GM18520 (cell line): ENCODE data around the gene SETD3.

ENCODE experiments used
- ATAC-seq: cut with Tn5 transposase; IDR thresholded peaks from one replicate; pipeline ENCODE4 v1.9.1; 2021; ENCODE audit not compliant: unreplicated experiment

The SETD3 gene

GRCh38 chr14:99479906-99480869 is at the start of gene SETD3:
SETD3 (minus strand) TSS chr14:99480859; CDS start chr14:99465805, 15,054 bp downstream.
- no peak for ATAC-seq

- ATAC-seq = no peak
Observed at GRCh38 chr14:99529899-99530298, 49.2 kb upstream of the SETD3 start.

GRCh38 chr14:99527427-99528076 is 46.9 kb upstream of the SETD3 start:
- ATAC-seq = no peak

DNA sequence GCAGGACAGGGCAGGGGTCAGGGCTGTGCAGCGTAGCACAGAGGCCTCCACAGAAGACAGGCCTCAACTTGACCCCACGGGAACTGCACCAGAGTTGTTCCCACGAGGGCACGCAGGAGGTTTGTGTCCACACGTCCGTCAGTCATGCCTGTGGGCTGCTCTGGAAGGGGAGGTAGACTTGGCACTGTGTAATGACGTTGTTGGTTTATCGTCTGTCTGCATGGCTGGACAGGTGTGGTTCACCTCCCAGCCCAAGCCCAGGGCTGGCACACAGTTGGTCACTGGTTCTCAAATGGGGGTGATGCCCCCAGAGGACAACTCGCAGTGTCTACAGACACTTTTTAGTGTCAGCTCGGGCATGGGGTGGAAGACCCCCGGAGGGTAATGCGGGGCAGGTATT is 46.4 kb upstream of the SETD3 start:
- ATAC-seq = no peak

DNA sequence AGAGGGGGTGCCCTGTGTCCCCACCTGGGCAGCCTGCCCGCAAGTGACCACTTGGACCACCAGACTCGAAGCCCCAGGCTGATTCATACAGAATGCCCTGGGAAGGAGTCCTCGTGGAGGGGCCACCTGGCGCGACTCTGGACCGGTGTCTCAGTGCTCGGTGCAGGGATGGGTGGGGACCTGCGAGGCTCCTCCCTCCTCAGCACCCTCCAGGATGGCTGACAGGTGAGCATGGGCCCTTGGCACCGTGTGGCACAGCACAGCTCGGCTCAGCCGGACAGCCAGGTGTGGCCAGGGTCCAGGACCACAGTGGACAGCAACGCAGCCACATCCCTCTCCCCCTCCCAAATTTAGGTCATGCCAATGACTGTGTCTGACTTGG is 45.0 kb upstream of the SETD3 start:
- no peak for ATAC-seq

- ATAC-seq = no peak
Observed at GRCh38 chr14:99524804-99525698, 44.4 kb upstream of the SETD3 start.

DNA sequence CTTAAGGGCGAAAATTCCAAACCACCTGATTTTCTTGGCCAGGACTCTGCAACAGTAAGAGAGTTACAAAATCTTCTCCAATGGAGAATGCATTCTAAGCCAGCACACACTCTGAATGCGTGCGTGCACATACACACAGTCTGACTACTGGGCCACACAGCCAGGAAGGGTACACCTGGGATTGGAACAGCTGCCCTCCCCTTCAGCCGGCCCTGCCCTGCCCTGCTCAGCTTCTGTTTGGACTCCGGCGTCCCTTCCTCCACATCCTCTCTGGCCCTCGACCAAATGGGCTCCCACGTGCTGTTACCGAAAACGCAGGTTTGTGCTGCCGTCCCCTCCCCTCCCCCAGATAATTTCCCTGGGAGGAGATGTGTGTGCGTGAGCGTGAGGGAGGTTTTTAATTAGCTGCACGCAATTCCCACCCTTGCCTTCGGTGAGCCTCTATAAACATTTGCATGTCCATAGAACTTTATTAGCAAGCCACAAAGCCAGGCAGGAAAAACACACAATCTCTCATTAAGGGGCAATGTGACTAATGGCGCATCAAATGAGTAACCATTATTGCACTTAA is 43.5 kb upstream of the SETD3 start:
- no peak for ATAC-seq

DNA sequence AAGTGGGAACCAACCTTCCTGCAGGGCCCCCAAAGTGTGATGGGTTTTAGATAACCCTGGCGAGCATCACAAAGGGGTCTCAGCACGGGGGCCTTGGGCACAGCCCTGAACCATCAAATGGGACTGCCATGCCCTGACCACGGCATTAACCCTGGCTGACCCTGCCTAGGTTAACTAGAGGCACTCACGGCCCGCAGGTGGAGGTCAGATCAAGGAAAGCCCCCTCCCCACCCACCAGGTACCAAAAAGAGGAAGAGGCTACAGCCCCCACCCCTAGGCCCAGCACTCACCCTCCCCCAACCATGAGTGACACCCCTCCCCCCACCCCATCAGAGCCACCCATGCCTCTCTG is 43.0 kb upstream of the SETD3 start:
- ATAC-seq = no peak

- ATAC-seq = no peak
Observed at GRCh38 chr14:99522934-99523703, 42.5 kb upstream of the SETD3 start.

DNA sequence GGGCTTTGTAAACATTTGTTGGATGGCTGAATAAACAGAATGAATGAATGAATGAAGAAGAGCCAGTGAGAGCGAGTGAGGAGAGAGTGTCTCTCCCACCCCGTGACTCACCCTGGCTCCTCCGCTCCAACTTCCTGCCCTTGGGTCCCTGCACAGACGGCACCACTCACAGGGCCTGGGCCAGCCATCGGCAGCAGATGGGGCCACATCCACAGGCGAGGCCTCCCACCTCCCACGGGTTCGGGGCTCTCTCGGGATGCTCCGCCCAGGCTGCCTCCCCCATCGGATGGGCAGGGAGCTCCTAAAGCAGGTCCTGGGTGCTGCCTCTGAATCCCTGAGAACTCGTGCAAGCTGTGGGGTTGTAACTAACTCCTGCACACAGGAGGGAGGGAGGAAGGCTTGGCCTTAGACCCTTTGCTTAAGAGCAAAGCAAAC is 41.8 kb upstream of the SETD3 start:
- no peak for ATAC-seq

DNA sequence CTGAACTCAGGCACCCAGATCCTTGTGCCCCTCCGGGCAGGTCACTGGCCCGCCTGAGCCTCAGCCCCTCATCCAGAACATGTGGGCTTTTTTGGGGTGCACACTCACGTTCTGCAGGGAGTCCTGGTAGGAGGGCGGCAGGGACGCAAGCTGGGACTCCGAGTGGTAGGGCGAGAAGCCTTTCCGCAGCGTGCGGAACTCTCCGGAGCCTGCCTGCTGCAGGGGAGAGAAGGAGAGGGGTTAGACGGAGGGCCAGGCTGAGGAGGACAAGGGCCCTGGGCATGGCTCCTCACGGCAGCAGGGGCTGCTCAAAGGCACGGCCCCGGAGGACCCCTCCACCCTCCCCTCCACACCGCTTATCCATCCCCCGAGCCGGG is 41.4 kb upstream of the SETD3 start:
- ATAC-seq = no peak

GRCh38 chr14:99521176-99522024 is 40.7 kb upstream of the SETD3 start:
- ATAC-seq = no peak

DNA sequence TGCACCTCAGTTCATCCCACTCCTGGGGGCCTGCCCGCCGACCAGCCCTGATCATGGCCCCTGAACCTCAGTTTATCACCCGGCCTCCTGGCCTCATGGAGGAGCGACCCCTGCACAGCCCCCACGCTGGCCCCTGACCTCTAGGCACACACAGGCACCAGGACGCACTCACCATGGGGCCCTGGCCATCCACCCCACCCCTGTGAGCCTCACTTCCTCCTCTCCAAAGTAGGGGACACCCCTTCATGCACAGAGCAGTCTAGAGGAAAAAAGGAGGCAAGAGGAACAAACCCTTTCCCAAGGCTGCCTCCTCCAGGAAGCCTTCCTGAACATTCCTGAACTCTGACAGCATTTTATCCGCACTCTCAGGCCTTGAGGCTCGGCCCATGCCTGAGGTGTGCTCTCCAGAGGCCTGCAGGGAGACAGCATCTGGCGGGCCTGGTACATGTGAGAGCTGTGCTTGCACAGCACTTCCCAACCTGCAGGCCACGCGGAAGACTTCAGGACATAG is 40.0 kb upstream of the SETD3 start:
- no peak for ATAC-seq

GRCh38 chr14:99519931-99520421 is 39.3 kb upstream of the SETD3 start:
- no peak for ATAC-seq

GRCh38 chr14:99519347-99519881 is 38.8 kb upstream of the SETD3 start:
- no peak for ATAC-seq

DNA sequence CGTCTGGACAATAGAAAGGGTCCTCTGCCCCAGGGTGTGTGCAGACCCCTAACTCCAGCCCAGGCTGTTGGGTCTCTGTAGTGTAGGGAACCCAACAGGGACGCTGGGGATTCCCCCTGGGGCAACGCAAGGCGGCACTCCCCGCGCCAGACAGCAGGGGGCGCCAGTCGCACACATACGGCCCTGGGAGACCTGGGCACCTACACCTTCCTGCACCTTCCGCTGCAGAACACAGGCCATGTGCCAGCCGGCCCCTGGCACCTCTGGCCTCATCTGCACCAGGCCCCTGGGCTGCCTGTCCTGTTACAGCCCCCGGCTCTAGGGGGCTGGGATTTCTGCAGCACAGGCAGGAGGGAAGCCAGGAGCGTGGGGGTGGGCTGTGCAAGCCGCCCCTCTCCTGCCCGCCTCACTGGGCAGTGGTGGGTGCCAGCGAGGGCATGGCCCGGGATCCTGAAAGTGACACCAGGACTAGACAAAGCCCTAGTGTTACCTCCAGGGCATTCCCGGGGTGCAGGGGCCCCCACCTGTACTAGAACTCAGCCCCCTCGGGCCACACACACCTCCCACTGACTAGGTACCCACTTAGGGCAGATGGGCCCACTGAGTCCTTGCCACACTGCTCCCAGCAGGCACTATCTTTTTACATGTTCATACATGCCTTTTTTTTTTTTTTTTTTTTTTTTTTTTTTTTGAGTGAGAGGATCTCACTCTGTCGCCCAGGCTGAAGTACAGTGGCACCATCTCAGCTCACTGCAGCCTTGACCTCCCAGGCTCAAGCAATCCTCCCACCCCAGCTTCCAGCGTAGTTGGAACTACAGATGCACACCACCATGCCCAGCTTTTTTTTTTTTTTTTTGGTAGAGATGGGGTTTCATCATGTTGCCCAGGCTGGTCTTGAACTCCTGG is 38.0 kb upstream of the SETD3 start:
- no peak for ATAC-seq

GRCh38 chr14:99517643-99518381 is 37.2 kb upstream of the SETD3 start:
- no peak for ATAC-seq
